GM19351 (cell line): ENCODE data around the gene DYNC1I1.

Experiments
- ATAC-seq: cut with Tn5 transposase; IDR thresholded peaks from one replicate; pipeline ENCODE4 v1.9.1; 2021; ENCODE audit warnings: mild to moderate bottlenecking, moderate library complexity; ENCODE audit not compliant: unreplicated experiment

Gene DYNC1I1

GRCh38 chr7:95788884-95789283 lies 16.5 kb downstream of the DYNC1I1 start:
- ATAC-seq = no peak

GRCh38 chr7:95793658-95794057 lies 21.3 kb downstream of the DYNC1I1 start:
- no peak for ATAC-seq

- peak; percentile 70 for ATAC-seq
Observed at GRCh38 chr7:95794917-95795515, 22.7 kb downstream of the DYNC1I1 start.

- no peak for ATAC-seq
Observed at GRCh38 chr7:95796617-95797016, 24.3 kb downstream of the DYNC1I1 start.

GRCh38 chr7:95798401-95798930 lies 26.1 kb downstream of the DYNC1I1 start:
- no peak for ATAC-seq

- no peak for ATAC-seq
Observed at GRCh38 chr7:95800787-95801186, 28.4 kb downstream of the DYNC1I1 start.

- no peak for ATAC-seq
Observed at GRCh38 chr7:95802270-95802669, 29.9 kb downstream of the DYNC1I1 start.

GRCh38 chr7:95804052-95804451 lies 31.7 kb downstream of the DYNC1I1 start:
- ATAC-seq = no peak

GRCh38 chr7:95805909-95806308 lies 33.6 kb downstream of the DYNC1I1 start:
- no peak for ATAC-seq

- no peak for ATAC-seq
Observed at GRCh38 chr7:95808396-95808795, 36.0 kb downstream of the DYNC1I1 start.

GRCh38 chr7:95811846-95812445 lies 39.6 kb downstream of the DYNC1I1 start:
- no peak for ATAC-seq

GRCh38 chr7:95814721-95815120 lies 42.4 kb downstream of the DYNC1I1 start:
- no peak for ATAC-seq

- no peak for ATAC-seq
Observed at GRCh38 chr7:95817866-95818640, 45.7 kb downstream of the DYNC1I1 start.

GRCh38 chr7:95820778-95821177 lies 48.4 kb downstream of the DYNC1I1 start:
- ATAC-seq = no peak

- ATAC-seq = no peak
Observed at GRCh38 chr7:95822717-95823116, 50.4 kb downstream of the DYNC1I1 start.

- no peak for ATAC-seq
Observed at GRCh38 chr7:95824616-95825015, 52.3 kb downstream of the DYNC1I1 start.

GRCh38 chr7:95828824-95829790 lies 56.8 kb downstream of the DYNC1I1 start:
- no peak for ATAC-seq

- ATAC-seq = peak; percentile 96
Observed at GRCh38 chr7:95840953-95841950, 68.9 kb downstream of the DYNC1I1 start.

- no peak for ATAC-seq
Observed at GRCh38 chr7:95843286-95843685, 70.9 kb downstream of the DYNC1I1 start.

- ATAC-seq = no peak
Observed at GRCh38 chr7:95845007-95845406, 72.7 kb downstream of the DYNC1I1 start.
